ENCODE results near the gene TACO1. TPM values are rescaled to one million over a fixed set of nuclear protein-coding genes. Genes with fewer than 3 reads are reported as not detected.

Gene TACO1
- total and polyA plus RNA-seq, 2 donors from 2014 or later, result 18.4 to 80.1 TPM

DNA sequence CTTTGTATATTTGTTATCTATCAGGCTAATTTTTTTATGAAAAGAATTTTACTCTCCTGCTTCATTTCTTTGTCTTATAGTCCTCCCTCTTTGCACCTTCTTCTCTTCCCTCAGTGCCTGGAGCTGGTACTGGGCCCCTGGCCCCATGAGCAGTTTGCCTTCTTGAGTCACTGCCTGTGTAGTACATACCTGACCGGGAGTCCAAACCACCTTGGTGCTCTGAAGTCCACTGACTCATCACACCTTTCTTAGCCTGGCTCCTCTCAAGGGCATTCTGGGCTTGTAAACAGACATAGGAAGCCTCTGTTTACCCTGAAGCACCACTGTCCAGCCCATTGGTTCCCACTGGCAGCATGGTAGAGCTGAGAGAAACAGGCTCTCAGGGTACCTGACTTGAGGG lies 11.0 kb upstream of the TACO1 start:
- intact Hi-C loops (cut with DNase I), result no loop called here
- Histone ChIP-seq H3K36me3 (ENCODE audit: control insufficient read depth in 2 of 3, insufficient read depth in 3 of 3, low read length in 3 of 3) (peaks cover 8 to 55% (median 42%) of the 10 kb centered on the region in 3 donors), H3K27ac (ENCODE audit: low read depth in 2 of 2, low read length in 2 of 2) (no peak overlapping the region), H3K27me3 (ENCODE audit: control insufficient read depth, insufficient read depth, low read length) (no peaks in the 10 kb centered on the region), H3K9ac (ENCODE audit: low read length in 3 of 3) (no peak overlapping the region), H3K9me3 (ENCODE audit: control insufficient read depth in 2 of 3, insufficient read depth in 1 of 3, low read length in 3 of 3) (no peaks in the 10 kb centered on the region), H3K4me1 (ENCODE audit: control insufficient read depth in 2 of 3, insufficient read depth in 2 of 3, low read depth in 1 of 3, low read length in 3 of 3) (no peaks in the 10 kb centered on the region), H3K4me3 (ENCODE audit: low read length in 3 of 3) (no peak overlapping the region)
- DNase-seq (no peak), FAIRE-seq (no peak)
- TF ChIP-seq, protein P1, sequence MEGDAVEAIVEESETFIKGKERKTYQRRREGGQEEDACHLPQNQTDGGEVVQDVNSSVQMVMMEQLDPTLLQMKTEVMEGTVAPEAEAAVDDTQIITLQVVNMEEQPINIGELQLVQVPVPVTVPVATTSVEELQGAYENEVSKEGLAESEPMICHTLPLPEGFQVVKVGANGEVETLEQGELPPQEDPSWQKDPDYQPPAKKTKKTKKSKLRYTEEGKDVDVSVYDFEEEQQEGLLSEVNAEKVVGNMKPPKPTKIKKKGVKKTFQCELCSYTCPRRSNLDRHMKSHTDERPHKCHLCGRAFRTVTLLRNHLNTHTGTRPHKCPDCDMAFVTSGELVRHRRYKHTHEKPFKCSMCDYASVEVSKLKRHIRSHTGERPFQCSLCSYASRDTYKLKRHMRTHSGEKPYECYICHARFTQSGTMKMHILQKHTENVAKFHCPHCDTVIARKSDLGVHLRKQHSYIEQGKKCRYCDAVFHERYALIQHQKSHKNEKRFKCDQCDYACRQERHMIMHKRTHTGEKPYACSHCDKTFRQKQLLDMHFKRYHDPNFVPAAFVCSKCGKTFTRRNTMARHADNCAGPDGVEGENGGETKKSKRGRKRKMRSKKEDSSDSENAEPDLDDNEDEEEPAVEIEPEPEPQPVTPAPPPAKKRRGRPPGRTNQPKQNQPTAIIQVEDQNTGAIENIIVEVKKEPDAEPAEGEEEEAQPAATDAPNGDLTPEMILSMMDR (IDR thresholded peaks at IDR 0.05; ENCODE audit: borderline replicate concordance, extremely low read depth, insufficient read depth), result no peak

DNA sequence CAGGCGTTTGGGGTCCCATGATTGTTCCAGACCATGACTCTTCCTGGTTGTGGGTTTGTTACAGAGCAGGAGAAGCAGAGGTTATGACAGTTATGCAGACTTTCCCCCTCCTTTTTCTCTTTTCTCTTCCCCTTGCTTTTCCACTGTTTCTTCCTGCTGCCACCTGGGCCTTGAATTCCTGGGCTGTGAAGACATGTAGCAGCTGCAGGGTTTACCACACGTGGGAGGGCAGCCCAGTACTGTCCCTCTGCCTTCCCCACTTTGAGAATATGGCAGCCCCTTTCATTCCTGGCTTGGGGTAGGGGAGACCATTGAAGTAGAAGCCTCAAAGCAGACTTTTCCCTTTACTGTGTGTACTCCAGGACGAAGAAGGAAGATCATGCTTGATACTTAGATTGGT lies 7.9 kb upstream of the TACO1 start:
- FAIRE-seq (no peak), DNase-seq (no peak)
- intact Hi-C loops (cut with DNase I), result no loop called here
- Histone ChIP-seq H3K36me3 (ENCODE audit: control insufficient read depth in 2 of 3, insufficient read depth in 3 of 3, low read length in 3 of 3) (peaks cover 8 to 41% (median 34%) of the 10 kb centered on the region in 3 donors), H3K4me3 (ENCODE audit: low read length in 3 of 3) (no peak overlapping the region), H3K27me3 (ENCODE audit: control insufficient read depth, insufficient read depth, low read length) (no peaks in the 10 kb centered on the region), H3K27ac (ENCODE audit: low read depth in 2 of 2, low read length in 2 of 2) (no peak overlapping the region), H3K9me3 (ENCODE audit: control insufficient read depth in 2 of 3, insufficient read depth in 1 of 3, low read length in 3 of 3) (no peaks in the 10 kb centered on the region), H3K4me1 (ENCODE audit: control insufficient read depth in 2 of 3, insufficient read depth in 2 of 3, low read depth in 1 of 3, low read length in 3 of 3) (no peaks in the 10 kb centered on the region), H3K9ac (ENCODE audit: low read length in 3 of 3) (no peak overlapping the region)
- TF ChIP-seq, protein P1 (IDR thresholded peaks at IDR 0.05; ENCODE audit: borderline replicate concordance, extremely low read depth, insufficient read depth), result no peak

DNA sequence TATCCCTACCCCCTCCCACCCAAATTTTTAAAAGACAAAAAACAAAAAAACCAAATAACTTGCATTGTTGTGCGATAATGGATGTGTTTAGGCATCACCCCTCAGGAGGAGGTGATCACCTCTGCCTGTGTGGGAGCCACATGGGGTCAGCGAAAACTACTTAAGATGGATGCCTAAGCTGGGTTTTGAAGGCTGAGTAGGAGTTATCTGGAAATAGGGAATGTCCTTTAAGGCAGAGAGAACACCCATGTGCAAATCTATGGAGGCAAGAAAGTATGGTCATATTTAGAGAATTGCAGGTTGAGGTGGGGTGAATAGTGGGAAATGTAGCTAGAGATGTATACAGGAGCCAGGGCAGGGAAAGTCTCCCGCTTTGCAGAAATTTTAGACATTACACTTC lies 5.6 kb upstream of the TACO1 start:
- Histone ChIP-seq H3K9me3 (ENCODE audit: control insufficient read depth in 2 of 3, insufficient read depth in 1 of 3, low read length in 3 of 3) (no peaks in the 10 kb centered on the region), H3K36me3 (ENCODE audit: control insufficient read depth in 2 of 3, insufficient read depth in 3 of 3, low read length in 3 of 3) (peaks cover 0 to 23% (median 16%) of the 10 kb centered on the region in 3 donors), H3K4me3 (ENCODE audit: low read length in 3 of 3) (no peak overlapping the region), H3K4me1 (ENCODE audit: control insufficient read depth in 2 of 3, insufficient read depth in 2 of 3, low read depth in 1 of 3, low read length in 3 of 3) (peaks cover 0 to 2% (median 0%) of the 10 kb centered on the region in 3 donors), H3K27ac (ENCODE audit: low read depth in 2 of 2, low read length in 2 of 2) (no peak overlapping the region), H3K27me3 (ENCODE audit: control insufficient read depth, insufficient read depth, low read length) (no peaks in the 10 kb centered on the region), H3K9ac (ENCODE audit: low read length in 3 of 3) (no peak overlapping the region)
- no peak for FAIRE-seq
- TF ChIP-seq, protein P1 (IDR thresholded peaks at IDR 0.05; ENCODE audit: borderline replicate concordance, extremely low read depth, insufficient read depth), result no peak
- intact Hi-C loops (cut with DNase I), result no loop called here
- no peak for DNase-seq
